Suprapubic skin (tissue), 3 donors: ENCODE results near the gene KCNK1.

ENCODE experiments used
- CTCF ChIP-seq, 2 donors: fragments of 200-600 bp in 1 of 2; fragments of 450-650 bp in 1 of 2; sonication (generic) in 1 of 2; IDR thresholded peaks; one replicate each; pipeline ENCODE4 v1.5.1; 2016 to 2019; ENCODE audit warnings: antibody characterized with exemption in 2 of 2, mild to moderate bottlenecking in 1 of 2, moderate library complexity in 1 of 2
- POLR2A ChIP-seq, 2 donors: fragments of 450-650 bp; IDR thresholded peaks; one replicate each; pipeline ENCODE4 v1.6.1; 2017; ENCODE audit warnings: antibody characterized with exemption in 2 of 2, mild to moderate bottlenecking in 2 of 2, moderate library complexity in 2 of 2

- TF ChIP-seq CTCF (IDR thresholded peaks at IDR 0.05) (no peak), POLR2A (IDR thresholded peaks at IDR 0.05) (no peak)
Measured at GRCh38 chr1:233632436-233632835, 18.5 kb downstream of the KCNK1 start.
